Stomach (tissue), 4 donors: ENCODE measurements around the gene IQGAP3.

Experiments used
- EP300 ChIP-seq: sonication (generic); formaldehyde crosslinking; IDR thresholded peaks from one replicate; pipeline ENCODE4 v1.6.1; 2017; ENCODE audit warnings: antibody characterized with exemption
- POLR2A ChIP-seq, 4 donors: fragments of 450-650 bp; IDR thresholded peaks; one replicate each; pipeline ENCODE4 v1.6.1; 2016; ENCODE audit warnings: antibody characterized with exemption in 4 of 4, control low read depth in 2 of 4, mild to moderate bottlenecking in 1 of 4, moderate library complexity in 1 of 4
- POLR2AphosphoS5 ChIP-seq, 3 donors: sonication (generic); formaldehyde crosslinking; IDR thresholded peaks; one replicate each; pipeline ENCODE4 v1.6.1; 2016; ENCODE audit warnings: antibody characterized with exemption in 3 of 3
- TF ChIP-seq, protein P1 (sequence below), 7 experiments: fragments of 450-650 bp in 4 of 7; fragments of 200-600 bp in 3 of 7; sonication (generic) in 3 of 7; IDR thresholded peaks; one replicate each; pipeline ENCODE4 v1.5.1; 2016 to 2019; ENCODE audit warnings: antibody characterized with exemption in 7 of 7, control low read depth in 2 of 7, mild to moderate bottlenecking in 1 of 7

DNA sequence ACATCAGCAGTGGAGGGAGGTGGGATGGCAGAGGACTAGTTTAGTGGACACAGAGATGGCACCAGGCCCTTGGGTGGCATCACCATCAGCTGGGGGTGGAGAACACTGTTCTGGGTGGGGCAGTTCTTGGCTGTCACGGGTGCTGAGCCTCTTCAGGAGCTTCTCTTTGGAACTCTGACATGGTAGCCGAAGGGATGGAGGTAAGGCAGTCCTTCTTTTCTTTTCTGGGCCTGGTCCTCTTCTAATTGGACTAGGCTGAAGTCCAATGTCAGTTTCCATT lies 63.5 kb downstream of the IQGAP3 start:
- TF ChIP-seq, protein P1, sequence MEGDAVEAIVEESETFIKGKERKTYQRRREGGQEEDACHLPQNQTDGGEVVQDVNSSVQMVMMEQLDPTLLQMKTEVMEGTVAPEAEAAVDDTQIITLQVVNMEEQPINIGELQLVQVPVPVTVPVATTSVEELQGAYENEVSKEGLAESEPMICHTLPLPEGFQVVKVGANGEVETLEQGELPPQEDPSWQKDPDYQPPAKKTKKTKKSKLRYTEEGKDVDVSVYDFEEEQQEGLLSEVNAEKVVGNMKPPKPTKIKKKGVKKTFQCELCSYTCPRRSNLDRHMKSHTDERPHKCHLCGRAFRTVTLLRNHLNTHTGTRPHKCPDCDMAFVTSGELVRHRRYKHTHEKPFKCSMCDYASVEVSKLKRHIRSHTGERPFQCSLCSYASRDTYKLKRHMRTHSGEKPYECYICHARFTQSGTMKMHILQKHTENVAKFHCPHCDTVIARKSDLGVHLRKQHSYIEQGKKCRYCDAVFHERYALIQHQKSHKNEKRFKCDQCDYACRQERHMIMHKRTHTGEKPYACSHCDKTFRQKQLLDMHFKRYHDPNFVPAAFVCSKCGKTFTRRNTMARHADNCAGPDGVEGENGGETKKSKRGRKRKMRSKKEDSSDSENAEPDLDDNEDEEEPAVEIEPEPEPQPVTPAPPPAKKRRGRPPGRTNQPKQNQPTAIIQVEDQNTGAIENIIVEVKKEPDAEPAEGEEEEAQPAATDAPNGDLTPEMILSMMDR (IDR thresholded peaks at IDR 0.05), result no peak
- TF ChIP-seq POLR2A (IDR thresholded peaks at IDR 0.05) (no peak), EP300 (no peak), POLR2AphosphoS5 (IDR thresholded peaks at IDR 0.05) (no peak)
